ENCODE data around the gene FRMD4A.

GRCh38 chr10:13862546-13863233, 468.0 kb downstream of the FRMD4A start:
- TF ChIP-seq CTCF (IDR thresholded peaks at IDR 0.05; ENCODE audit: insufficient read depth, low read length, poor library complexity, severe bottlenecking): no peak
- no peak for TF ChIP-seq EZH2phosphoT487 (conservative IDR thresholded peaks at IDR 0.05; ENCODE audit: low read length)

Measured in SU-DHL-6 (cell line).